MM.1S (cell line): ENCODE data around the gene MEP1B.

Source experiments
- DNase-seq: peaks from one replicate; pipeline ENCODE4 v3.0.0-alpha.2; 2015
- H2AFZ ChIP-seq: fragments of 300-600 bp; sonication (generic); 2 replicates; pipeline ENCODE4 v1.6.0; 2016; ENCODE audit warnings: antibody characterized with exemption, low read length
- H3F3A ChIP-seq: fragments of 300-600 bp; sonication (generic); 2 replicates; pipeline ENCODE4 v1.6.1; 2016; ENCODE audit warnings: mild to moderate bottlenecking, antibody characterized with exemption, low read length, moderate library complexity, mixed read lengths; ENCODE audit not compliant: insufficient read depth
- H3K27ac ChIP-seq: fragments of 300-600 bp; sonication (generic); 2 replicates; pipeline ENCODE4 v1.5.1; 2016; ENCODE audit warnings: mild to moderate bottlenecking, low read length
- H3K27me3 ChIP-seq: fragments of 300-600 bp; sonication (generic); replicated peaks from 2 replicates; pipeline ENCODE4 v1.6.0; 2016; ENCODE audit warnings: low read length; ENCODE audit not compliant: insufficient read depth
- H3K36me3 ChIP-seq: fragments of 300-600 bp; sonication (generic); replicated peaks from 2 replicates; pipeline ENCODE4 v1.6.1; 2016; ENCODE audit warnings: mild to moderate bottlenecking, low read length, mixed read lengths; ENCODE audit not compliant: insufficient read depth
- H3K4me1 ChIP-seq: fragments of 300-600 bp; sonication (generic); 2 replicates; pipeline ENCODE4 v1.6.1; 2016; ENCODE audit warnings: low read length, mixed read lengths
- H3K4me2 ChIP-seq: fragments of 300-600 bp; sonication (generic); 2 replicates; pipeline ENCODE4 v1.6.0; 2016; ENCODE audit warnings: low read depth, low read length
- H3K4me3 ChIP-seq: fragments of 300-600 bp; sonication (generic); 2 replicates; pipeline ENCODE4 v1.5.1; 2016; ENCODE audit warnings: low read length, mixed read lengths
- H3K79me2 ChIP-seq: fragments of 300-600 bp; sonication (generic); 2 replicates; pipeline ENCODE4 v1.6.1; 2016; ENCODE audit warnings: mixed run types, low read length, mixed read lengths
- H3K9ac ChIP-seq: fragments of 300-600 bp; sonication (generic); 2 replicates; pipeline ENCODE4 v1.6.1; 2016; ENCODE audit warnings: low read length, mixed read lengths
- H3K9me2 ChIP-seq: fragments of 300-600 bp; sonication (generic); replicated peaks from 2 replicates; pipeline ENCODE4 v1.6.1; 2016; ENCODE audit warnings: mild to moderate bottlenecking, low read length, mixed read lengths; ENCODE audit not compliant: insufficient read depth
- H3K9me3 ChIP-seq: fragments of 300-600 bp; sonication (generic); replicated peaks from 2 replicates; pipeline ENCODE4 v1.6.1; 2016; ENCODE audit warnings: mild to moderate bottlenecking, low read length, mixed read lengths; ENCODE audit not compliant: insufficient read depth
- H4K20me1 ChIP-seq: fragments of 300-600 bp; sonication (generic); 2 replicates; pipeline ENCODE4 v1.6.1; 2016; ENCODE audit warnings: mild to moderate bottlenecking, low read length, moderate library complexity, mixed read lengths; ENCODE audit not compliant: insufficient read depth
- EZH2 ChIP-seq: fragments of 300-600 bp; sonication (generic); optimal IDR thresholded peaks from 2 replicates; pipeline ENCODE3; 2017; ENCODE audit warnings: low read depth, mild to moderate bottlenecking, antibody characterized with exemption, low read length, mixed read lengths
- EZH2phosphoT487 ChIP-seq: fragments of 300-600 bp; sonication (generic); IDR thresholded peaks from 2 replicates; pipeline ENCODE4 v1.6.1; 2018; ENCODE audit warnings: antibody characterized with exemption, low read length
- TF ChIP-seq, protein P1 (sequence below): fragments of 300-600 bp; sonication (generic); IDR thresholded peaks from 2 replicates; pipeline ENCODE4 v1.5.1; 2016; ENCODE audit warnings: antibody characterized with exemption, low read length, mixed read lengths

MEP1B gene

DNA sequence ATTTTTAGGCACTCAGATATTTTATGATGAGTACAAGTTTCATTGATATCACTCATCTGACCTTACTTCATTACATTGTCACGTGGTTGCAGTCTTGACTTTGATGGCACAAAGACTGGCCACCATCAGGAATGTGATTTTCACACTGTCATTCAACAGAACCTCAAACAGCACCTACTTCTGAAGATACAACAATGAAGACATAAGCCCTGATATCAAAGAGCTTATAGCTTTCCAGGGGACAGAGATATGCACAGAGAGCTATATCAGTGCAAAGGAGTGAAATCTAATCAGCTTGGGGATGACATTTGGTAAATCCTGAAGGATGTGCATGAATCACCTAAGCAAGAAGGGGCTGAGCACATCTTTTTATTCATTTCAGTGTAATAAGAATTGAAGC, 72.3 kb downstream of the MEP1B start:
- Histone ChIP-seq H3F3A (no peaks in the 10 kb centered on the region), H3K4me1 (no peaks in the 10 kb centered on the region), H3K9me3 (no peaks in the 10 kb centered on the region), H3K27me3 (no peaks in the 10 kb centered on the region), H3K36me3 (no peaks in the 10 kb centered on the region), H4K20me1 (no peaks in the 10 kb centered on the region), H3K79me2 (no peaks in the 10 kb centered on the region), H3K4me3 (no peak overlapping the region), H3K4me2 (no peak overlapping the region), H2AFZ (no peak overlapping the region), H3K9me2 (no peaks in the 10 kb centered on the region), H3K27ac (no peak overlapping the region), H3K9ac (no peak overlapping the region)
- DNase-seq: no peak
- TF ChIP-seq EZH2phosphoT487: no peak
- TF ChIP-seq, protein P1, sequence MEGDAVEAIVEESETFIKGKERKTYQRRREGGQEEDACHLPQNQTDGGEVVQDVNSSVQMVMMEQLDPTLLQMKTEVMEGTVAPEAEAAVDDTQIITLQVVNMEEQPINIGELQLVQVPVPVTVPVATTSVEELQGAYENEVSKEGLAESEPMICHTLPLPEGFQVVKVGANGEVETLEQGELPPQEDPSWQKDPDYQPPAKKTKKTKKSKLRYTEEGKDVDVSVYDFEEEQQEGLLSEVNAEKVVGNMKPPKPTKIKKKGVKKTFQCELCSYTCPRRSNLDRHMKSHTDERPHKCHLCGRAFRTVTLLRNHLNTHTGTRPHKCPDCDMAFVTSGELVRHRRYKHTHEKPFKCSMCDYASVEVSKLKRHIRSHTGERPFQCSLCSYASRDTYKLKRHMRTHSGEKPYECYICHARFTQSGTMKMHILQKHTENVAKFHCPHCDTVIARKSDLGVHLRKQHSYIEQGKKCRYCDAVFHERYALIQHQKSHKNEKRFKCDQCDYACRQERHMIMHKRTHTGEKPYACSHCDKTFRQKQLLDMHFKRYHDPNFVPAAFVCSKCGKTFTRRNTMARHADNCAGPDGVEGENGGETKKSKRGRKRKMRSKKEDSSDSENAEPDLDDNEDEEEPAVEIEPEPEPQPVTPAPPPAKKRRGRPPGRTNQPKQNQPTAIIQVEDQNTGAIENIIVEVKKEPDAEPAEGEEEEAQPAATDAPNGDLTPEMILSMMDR: no peak
- no peak for TF ChIP-seq EZH2

DNA sequence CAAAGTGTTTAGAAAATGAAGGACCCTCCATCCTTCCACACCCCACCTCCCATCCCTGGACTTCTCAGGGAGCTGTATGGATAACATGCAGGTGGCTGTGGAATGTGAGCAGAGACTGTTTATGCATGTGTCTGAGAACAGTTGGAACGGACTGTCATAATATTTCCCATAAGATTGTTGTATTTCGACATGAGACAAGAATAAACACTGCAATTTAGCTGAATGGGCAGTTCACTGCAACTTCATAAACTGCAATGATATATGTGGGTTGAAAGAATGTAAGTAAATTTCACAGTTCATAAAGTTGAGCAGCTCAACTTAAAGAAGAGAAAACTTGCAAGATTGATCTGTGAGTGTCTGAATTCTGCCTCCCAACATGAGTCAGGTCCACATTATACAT, 74.6 kb downstream of the MEP1B start:
- Histone ChIP-seq H3F3A (no peaks in the 10 kb centered on the region), H3K4me2 (no peak overlapping the region), H3K9me3 (no peaks in the 10 kb centered on the region), H3K36me3 (no peaks in the 10 kb centered on the region), H3K27me3 (no peaks in the 10 kb centered on the region), H3K4me1 (no peaks in the 10 kb centered on the region), H2AFZ (no peak overlapping the region), H3K9me2 (no peaks in the 10 kb centered on the region), H3K4me3 (no peak overlapping the region), H4K20me1 (no peaks in the 10 kb centered on the region), H3K27ac (no peak overlapping the region), H3K9ac (no peak overlapping the region), H3K79me2 (no peaks in the 10 kb centered on the region)
- DNase-seq: no peak
- TF ChIP-seq EZH2: no peak

DNA sequence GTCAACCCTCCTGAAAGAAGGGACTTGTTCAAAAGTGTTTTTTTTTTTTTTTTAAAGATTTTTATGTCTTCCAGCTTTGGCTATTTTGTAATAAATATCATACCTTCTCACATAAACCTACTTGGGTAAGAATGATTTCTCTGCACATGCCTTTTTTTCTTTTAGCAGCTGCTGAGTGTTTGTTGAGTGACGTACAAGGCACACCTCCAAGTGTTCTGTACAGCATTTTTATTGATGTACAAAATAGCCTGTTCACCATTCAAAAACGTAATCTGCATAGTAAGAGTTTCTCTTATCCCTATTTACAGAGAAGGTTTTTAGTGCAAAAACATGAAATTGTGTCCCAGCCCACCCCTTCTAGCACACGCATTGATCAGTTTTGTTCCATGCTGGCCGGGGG, 77.6 kb downstream of the MEP1B start:
- no peak overlapping the region for H3K4me2 ChIP-seq
- H3F3A ChIP-seq: no peaks in the 10 kb centered on the region
- no peaks in the 10 kb centered on the region for H3K36me3 ChIP-seq
- H3K79me2 ChIP-seq: no peaks in the 10 kb centered on the region
- no peaks in the 10 kb centered on the region for H3K9me3 ChIP-seq
- DNase-seq: no peak
- no peaks in the 10 kb centered on the region for H3K27me3 ChIP-seq
- H3K27ac ChIP-seq: no peak overlapping the region
- H2AFZ ChIP-seq: no peak overlapping the region
- H3K4me1 ChIP-seq: no peaks in the 10 kb centered on the region
- no peaks in the 10 kb centered on the region for H3K9me2 ChIP-seq
- TF ChIP-seq, protein P1: no peak
- TF ChIP-seq EZH2phosphoT487 (no peak), EZH2 (no peak)
- H3K9ac ChIP-seq: no peak overlapping the region
- H3K4me3 ChIP-seq: no peak overlapping the region
- no peaks in the 10 kb centered on the region for H4K20me1 ChIP-seq
